GM21786 (cell line): ENCODE measurements around the gene EME2.
"Not testable (repeated sequence)": the region's sequence is repeated elsewhere in the genome, so short reads cannot be mapped to it uniquely, and the experiment has no call there.

Source experiments
- ATAC-seq: cut with Tn5 transposase; IDR thresholded peaks from one replicate; pipeline ENCODE4 v1.9.1; 2021; ENCODE audit not compliant: unreplicated experiment

EME2 gene

DNA sequence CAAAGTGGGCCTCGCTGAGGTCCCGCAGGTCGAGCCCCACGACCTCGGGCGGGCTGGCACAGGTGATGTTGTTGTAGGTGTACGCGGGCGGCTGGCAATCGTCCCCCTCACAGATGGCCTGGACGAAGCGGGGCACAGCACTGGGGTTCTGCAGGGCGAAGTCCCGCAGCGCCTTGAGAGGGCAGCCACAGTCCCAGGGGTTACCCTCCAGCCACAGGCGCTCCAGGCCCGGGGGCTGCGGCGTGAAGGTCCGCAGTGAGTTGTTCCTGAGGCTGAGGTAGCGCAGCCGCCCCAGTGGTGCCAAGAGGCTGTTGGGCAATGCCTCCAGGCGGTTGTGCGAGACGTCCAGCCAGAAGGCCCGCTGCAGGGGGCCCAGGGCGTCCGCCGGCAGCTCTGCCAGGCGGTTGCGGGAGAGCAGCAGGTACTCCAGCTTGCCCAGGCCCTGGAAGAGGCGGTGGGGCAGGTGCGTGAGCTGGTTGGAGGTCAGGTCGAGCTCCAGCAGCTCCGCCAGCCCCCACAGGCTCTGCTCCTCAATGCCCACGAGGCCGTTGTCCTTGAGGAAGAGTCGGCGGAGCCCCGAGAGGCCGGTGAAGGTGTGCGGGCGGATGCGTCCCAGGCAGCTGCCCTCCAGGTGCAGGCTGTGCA, 18.1 kb downstream of the EME2 start:
- no peak for ATAC-seq

DNA sequence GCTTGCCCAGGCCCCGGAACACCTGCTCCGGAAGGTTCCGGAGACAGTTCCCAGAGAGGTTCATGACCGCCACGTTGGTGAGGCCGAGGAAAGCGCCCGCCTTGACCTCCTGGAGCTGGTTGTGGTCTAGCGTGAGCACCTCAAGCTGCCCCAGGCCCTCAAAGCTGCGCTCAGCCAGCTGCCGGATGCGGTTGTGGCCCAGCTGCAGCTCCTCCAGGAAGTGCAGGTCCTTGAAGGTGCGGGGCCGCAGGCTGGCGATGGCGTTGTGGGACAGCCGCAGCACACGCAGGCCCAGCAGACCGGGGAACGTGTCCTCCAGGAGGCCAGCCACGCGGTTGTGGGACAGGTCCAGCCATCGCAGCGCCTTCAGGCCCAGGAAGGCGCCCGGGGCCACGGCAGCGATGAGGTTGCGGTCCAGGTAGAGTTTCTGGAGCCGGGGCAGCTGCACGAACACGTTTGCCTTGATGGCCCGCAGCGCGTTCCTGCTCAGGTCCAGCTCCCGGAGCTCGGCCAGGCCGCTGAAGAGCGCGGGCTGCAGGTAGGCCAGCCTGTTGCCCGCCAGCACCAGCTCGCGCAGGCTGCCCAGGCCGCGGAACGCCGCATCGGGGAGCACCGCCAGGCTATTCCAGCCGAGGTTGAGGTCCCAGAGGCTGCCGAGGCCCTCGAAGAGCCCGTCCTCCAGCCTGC, 18.8 kb downstream of the EME2 start:
- ATAC-seq, result no peak

DNA sequence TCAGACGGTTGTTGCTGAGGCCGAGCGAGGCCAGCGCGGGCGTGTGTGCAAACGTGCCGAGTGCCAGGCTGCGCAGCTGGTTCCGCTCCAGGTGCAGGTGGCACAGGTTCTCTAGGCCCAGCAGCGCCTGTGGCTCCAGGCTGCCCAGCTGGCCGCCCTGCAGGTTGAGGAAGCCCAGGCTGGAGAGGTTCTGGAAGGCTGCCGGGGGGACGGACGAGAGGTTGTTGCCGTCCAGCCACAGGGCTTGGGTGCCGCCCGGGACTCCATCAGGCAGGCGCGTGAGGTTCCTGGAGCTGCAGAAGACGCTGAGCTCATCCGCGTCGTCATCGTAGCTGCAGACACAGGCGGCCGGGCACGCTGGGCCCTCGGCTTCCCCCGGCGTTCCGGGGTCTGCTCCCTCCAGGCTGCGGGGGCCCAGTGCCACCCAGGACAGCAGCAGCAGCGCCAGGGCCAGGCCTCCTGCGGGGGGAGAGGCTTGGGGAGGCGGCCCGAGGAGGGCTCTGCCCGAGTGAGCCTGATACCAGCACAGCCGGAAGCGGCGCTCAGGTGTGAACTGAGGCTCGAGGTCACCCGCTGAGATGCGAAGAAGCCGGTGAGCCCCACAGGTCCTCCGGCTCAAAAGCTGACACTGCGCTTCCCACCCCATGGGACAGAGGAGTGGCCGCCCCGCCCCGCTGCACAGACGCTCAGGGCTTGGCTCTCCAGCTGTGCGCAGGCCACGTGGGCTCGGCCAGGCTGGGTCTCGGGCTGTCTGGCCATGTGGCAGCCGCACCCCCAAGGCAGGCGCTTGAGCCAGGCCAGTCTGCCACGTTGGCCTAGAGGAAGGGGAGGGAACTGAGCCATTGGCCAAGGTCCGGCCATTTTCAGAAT, 19.6 kb downstream of the EME2 start:
- no peak for ATAC-seq

DNA sequence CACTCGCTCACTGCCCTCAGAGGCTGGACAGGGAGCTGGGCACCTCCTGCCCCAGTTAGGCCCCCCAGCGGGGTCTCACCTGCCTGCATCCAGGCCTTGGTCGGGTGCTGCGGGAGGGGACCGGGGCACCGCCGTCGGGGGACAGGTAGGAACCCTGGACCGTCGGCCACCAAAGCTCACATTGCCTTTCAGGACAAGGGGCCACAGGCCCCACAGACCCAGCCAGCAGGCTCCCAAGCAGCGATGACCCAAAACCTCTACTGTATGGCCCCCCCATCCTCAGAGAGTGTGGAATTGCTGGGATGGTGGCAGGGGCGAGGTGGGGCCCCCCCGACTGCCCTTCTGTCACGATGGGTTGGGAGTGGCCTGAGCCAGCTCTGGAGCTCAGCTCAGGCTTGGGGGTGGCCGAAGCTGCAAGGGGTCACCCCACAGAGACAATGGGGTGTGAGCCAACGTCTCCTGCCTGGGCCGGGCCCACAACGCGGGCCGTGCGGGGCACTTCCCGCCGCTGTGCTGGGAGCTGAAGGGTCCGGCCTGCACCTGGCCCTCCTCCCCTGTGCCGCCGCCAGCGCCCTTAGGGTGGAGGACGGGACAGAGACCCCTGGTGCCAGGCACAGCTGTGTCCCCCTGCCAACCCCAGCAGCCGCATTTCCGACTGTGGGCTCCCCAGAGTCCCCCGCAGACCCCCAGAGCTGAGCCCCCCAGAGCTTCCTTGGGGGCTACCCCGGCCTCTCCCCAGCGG, 20.4 kb downstream of the EME2 start:
- no peak for ATAC-seq

DNA sequence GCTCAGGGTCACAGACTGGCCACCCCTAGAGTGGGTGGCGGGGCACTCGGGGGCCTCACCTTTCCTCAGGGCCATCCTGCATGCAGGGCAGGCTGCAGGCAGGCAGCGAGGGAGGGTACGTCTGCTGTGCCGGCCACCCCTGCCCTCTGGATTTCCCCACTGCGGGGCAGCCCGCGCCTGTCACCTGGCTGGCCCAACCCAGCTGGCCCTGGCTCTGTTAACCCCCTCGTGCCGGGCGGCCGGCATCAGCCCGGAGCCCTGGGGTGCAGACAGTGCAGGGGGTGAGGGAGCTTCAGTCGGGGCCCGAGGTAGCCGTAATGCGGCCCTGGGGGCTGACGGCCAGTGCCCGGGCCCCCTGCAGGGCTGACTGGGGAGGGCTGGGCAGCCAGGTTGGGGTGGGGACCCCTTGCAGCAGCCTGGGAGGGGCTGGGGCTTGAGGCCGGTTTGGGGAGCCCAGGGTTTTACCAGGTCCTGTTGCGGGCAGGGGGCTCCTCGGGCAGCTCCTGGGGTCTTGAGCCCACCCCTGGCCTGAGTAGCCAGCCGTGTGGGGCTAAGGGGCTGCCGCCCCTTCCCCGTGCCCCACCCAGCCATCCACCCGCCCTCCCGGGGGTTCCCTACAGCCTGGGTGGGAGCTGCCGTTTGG, 21.1 kb downstream of the EME2 start, which contains the start of gene IGFALS:
TSS of gene IGFALS (minus strand) at position 128 of the 643 bp plus-strand sequence. CDS start at position 75, 53 bp downstream.
- ATAC-seq, result no peak

DNA sequence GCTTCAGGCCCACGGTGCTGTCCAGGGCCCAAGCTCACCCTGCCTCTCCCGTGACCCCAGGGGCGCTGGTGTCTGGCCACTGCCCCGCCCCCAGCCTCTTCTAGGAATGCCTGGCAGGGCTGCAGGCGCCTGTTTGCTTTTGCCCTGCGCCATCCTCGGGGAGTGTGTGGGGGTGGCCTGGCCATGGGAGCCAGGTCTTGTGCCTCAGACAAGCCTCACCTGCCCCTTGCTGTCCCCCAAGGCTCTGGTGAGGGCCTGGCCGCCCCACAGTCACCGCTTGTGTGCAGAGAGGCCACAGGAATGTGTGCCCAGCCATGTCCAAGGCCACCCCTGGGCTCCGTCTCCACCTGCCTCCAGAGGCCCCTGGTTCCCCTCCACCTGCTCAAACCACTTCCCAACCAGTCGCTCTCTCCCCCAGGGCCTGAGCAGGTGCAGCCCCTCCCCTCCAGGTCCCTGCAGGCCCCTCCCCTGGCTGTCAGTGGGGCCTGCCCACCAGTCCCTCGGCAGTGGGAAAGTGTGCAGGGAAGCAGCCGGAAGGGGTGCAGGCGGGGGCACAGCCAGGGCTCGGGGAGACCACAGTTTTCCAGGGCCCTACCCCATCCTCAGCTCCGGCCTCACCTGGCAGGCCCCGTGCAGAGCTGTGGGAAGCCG, 21.7 kb downstream of the EME2 start:
- no peak for ATAC-seq

DNA sequence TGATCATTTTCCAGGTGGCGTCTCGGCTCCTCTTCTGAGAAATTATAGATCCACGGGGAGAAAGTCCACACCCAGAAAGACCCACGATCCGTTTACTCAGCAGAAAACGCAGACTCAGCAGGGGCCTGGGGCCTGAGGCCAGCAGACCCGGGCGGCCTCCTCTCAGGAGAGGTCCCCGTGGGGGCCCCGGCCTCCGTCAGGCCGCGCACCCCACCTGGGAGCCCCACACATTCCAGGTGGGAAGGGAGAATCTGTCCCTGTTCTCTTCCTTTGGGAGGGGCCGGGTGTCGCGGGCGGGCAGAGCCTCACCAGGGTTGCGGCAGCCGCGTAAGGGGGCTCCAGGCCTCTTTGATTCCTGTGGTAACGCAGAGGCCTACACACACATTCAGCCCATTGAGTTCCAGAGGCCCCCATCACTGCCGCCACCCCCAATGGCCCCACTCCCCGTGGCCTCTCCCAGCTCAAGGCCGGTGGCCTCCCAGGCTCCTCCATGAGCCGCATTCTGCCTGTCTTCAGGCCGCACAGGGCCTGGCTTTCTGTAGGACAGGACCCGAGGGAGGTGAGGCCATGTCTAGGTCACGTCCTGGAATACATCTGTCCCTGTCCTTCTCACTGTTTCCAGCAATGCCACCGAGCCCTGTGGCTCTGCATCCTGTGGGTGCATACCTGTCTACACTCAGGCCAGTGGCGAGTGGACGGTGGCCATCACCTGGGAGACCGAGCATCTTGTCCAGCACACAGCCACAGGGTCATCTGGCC, 22.5 kb downstream of the EME2 start:
- ATAC-seq, result no peak

DNA sequence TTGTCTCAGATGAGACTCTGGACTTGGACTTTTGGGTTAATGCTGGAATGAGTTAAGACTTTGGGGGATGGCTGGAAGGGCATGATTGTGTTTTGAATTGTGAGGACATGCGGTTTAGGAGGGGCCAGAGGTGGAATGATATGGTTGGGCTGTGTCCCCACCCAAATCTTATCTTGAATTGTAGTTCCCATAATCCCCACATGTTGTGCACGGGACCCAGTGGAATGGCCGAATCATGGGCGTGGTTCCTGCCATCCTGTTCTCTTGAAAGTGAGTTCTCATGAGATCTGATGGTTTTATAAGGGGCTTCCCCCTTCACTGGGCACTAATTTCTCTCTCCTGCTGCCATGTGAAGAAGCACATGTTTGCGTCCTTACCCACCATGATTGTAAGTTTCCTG, 26.7 kb downstream of the EME2 start:
- ATAC-seq, result not testable (repeated sequence)

DNA sequence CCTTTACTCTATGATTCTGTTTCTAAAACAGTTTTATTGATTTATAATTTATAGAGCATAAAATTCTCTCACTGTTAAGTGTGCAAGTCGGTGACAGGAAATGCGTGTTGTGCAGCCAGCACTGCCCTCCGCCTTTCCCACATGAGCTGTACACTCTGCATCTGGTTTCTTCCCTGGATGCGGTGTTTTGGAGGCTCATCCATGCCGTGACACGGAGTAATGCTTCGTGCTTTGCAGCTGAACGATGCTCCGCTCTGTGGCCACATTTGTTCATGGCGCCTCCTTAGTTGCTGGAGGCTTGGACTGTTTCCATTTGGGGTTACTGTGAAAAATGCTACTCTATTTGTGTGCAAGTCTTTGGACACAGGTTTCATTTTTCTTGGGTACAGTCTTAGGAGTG, 28.1 kb downstream of the EME2 start:
- no peak for ATAC-seq

DNA sequence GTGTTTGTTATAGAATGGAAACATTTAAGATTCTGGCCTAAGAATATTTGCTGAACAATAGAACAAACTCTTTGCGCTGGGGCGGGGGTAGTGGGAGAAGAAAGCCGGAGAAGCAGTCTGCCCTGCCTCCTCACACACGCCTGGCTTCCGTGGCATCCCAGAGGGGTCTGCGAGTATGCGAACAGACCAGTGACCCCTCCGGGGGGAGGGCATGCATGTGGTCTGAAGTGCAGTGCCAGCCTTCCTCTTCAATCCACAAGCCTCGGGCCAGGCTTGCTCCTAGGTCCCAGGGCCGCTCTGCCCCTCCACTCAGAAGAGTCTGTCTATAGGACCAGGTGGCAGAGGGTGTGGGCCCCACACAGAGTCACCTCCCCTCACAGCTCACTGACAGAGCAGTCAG, 35.0 kb downstream of the EME2 start:
- no peak for ATAC-seq

DNA sequence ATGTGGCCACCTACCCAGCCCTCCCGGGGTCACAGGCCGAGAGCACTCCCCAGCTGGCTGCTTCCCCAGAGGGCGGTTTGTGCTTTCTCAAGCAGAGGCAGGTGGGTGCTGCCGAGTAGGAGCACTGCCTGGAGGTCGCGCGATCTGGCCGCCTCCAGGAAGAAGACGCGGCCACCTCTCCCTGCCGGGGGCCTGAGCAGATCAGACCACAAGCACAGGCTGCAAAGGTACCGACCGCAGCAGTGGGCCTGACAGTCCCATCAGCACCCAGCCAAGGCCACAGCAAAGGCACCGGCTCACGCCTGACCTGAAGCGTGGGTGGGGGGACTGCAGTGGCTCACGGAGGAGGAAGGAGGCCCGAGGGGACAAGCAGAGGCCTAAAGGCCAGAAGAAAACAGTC, 36.1 kb downstream of the EME2 start:
- no peak for ATAC-seq

DNA sequence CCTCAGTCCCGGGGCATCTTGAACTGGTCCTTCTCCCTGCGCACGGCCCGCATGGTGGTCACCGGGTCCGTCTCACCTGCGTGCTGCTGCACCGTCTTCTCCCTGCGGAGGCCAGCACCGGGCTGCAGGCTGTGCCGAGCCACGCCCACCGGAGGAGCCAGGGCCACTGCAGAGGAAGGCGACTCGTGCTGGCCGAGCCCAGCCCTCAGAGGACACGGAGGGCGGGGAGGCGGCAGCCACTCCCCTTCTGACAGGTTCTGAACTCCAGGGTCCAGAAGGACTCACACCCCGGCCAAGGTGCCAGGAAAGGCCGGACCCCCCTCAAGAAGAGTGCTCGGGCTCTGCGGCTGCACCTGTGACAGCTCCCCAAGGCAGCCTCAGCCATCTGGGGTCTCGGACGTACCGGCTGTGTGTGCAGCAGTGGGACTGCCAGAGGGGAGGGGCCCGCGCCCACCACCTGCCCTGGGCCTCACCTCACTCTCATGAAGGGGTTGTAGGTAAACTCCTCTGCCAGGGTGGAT, 36.7 kb downstream of the EME2 start:
- no peak for ATAC-seq

DNA sequence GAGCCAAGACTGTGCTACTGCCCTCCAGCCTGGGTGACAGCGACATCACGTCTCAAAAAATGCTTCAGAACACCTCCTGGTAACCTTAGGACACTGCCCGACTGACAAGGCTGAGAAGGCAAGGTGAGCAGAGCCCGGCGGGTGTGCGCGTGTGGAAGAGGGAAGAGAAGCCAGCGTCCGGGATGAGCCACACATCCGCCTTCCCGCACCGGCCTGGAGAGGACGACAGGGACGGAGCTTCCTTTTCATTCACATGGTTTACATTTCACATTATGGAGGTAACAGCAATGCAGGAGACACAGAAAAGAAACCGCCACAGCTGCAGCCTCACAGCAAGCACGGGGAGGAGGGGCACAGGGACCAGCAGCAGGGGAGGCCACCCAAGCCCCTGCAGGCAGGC, 37.5 kb downstream of the EME2 start:
- no peak for ATAC-seq

DNA sequence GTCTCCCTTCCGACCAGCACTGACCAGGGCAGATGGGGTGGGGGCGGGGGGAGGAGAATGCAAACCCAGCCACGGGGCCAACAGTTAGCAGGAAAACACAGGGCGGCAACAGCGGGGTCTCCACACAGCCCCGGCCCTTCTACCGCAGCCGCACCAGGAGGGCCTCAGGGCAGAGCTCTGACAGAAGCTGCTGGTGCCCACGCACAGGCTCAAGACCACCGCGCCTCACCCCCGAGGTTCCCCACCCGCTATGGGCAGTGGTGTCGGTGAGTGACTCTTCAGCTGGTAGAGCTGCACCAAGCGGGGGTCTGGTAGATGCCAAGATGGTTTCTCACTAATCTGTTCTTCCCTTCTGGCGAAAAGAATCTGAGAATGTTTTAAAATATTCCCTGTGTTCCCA, 37.9 kb downstream of the EME2 start:
- no peak for ATAC-seq

DNA sequence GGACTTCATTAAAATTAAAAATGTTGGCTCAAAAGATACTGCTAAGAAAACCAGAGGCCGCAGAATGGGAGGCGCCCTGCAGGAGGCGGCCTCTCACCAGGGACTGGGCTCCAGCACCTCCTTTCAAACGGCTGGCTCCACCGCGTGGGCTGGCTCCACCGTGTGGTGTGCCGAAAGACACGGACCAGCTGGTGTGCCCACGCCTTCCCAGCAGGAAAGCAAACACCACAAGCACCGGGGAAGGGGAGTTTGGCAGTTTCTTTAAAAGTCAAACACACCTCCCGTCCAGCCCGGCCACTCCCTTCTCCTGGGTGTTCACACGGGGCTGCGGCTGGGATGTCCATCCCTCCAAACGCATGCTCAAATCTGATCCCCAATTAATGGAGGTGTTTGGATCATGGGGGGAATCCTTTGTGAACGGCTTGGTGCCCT, 40.1 kb downstream of the EME2 start:
- no peak for ATAC-seq

DNA sequence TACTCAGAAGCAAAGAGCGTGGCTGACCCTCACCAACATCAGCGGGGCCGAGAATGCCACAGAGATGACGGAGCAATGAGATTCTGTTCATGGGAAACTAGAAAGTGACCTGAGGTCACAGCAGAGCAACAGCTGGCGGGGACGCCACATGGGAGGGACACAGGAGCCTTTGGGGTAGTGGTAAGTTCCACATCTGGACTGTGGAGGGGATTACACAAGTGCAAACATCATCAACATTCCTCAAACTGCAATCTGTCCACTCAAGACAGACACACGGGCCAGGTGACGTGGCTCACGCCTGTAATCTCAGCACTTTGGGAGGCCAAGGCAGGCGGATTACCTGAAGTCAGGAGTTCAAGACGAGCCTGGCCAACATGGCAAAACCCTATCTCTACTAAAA, 42.9 kb downstream of the EME2 start:
- ATAC-seq, result no peak

DNA sequence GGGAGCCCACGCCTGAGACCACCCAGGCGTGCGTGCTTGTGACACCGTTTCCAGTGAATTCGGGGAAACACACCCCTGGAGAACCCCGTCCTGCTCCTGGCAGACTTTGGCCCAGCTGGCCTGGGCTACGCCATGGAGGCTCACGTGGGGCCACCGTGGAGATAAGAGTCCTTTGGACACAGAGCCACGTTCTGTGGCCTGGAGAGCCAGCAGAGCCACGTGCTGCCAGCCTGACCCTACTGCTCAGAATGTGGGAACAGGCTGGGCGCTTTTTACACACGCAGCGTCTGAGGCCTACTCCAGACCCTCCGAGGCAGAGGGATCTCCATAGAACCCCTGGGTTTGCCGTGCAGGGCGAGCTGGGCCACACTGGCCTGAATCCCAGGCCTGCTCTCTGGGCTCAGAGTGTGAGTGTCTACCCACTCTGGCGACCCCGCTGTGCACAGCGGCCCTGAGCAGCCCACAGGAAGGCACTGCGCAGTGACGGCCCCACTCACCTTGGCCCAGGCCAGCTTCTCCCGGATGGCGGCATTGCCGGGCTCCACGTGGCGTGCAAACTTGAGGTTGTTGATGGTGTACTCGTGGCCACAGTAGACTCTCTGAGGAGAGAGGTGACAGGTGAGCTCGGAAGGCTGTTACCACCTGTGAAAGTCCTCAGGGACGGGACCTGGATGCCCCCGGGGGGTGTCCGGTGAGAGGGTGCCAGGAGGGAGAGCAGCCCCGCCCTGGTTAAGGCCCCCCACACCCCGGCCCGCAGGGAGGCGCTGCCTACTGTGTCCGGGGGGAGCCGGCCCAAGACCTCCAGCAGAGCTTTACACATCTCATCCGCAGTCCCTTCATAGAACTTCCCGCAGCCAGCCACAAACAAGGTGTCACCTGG, 44.0 kb downstream of the EME2 start:
- no peak for ATAC-seq

DNA sequence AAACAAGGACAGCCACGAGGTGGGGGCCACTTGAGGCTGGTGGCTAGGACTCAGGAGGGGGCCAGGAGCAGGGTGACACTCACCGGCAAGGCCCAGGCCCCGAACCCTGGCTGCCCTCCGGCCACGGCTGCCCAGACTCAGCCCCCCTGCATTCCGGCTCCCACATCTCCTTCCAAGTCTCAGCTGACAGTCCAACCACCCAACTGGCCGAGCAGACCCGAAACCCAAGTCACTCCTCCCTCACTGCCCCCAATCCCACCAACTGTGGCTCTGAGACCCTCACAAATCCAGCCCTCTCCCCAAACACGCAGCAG, 44.6 kb downstream of the EME2 start:
- no peak for ATAC-seq
